ENCODE measurements around the gene COCH.

Gene COCH

GRCh38 chr14:30861200-30861599 is 13.2 kb upstream of the COCH start:
- Histone ChIP-seq H3K4me3 (no peak overlapping the region), H3K27ac (no peak overlapping the region)
- DNase-seq (ENCODE audit: low spot score): no peak
- TF ChIP-seq CTCF (IDR thresholded peaks at IDR 0.05): no peak

GRCh38 chr14:30864934-30865333 is 9.4 kb upstream of the COCH start:
- H3K4me3 ChIP-seq: no peak overlapping the region
- H3K27ac ChIP-seq: no peak overlapping the region
- no peak for DNase-seq (ENCODE audit: low spot score)
- no peak for TF ChIP-seq CTCF (IDR thresholded peaks at IDR 0.05)

- Histone ChIP-seq H3K27ac (no peak overlapping the region), H3K4me3 (no peak overlapping the region)
- no peak for DNase-seq (ENCODE audit: low spot score)
- TF ChIP-seq CTCF (IDR thresholded peaks at IDR 0.05): no peak
Observed at GRCh38 chr14:30868736-30869135, 5.6 kb upstream of the COCH start.

- TF ChIP-seq CTCF (IDR thresholded peaks at IDR 0.05): no peak
- H3K27ac ChIP-seq: no peak overlapping the region
- no peak overlapping the region for H3K4me3 ChIP-seq
- DNase-seq (ENCODE audit: low spot score): no peak
Observed at GRCh38 chr14:30869551-30870155, 4.7 kb upstream of the COCH start.

GRCh38 chr14:30872602-30873001 is 1.8 kb upstream of the COCH start:
- no peak for TF ChIP-seq CTCF (IDR thresholded peaks at IDR 0.05)
- H3K27ac ChIP-seq: no peak overlapping the region
- H3K4me3 ChIP-seq: no peak overlapping the region
- DNase-seq (ENCODE audit: low spot score): no peak

- TF ChIP-seq CTCF (IDR thresholded peaks at IDR 0.05): no peak
- Histone ChIP-seq H3K27ac (no peak overlapping the region), H3K4me3 (peak overlapping the region; percentile 73)
- DNase-seq (ENCODE audit: low spot score): no peak
Observed at GRCh38 chr14:30873308-30874119, 845 bp upstream of the COCH start.
